Uterus (tissue), 4 donors: ENCODE data around the gene TOMM20. TPM values are rescaled to one million over a fixed set of nuclear protein-coding genes. Genes with fewer than 3 reads are reported as not detected.
A peak's percentile ranks its signal among the peaks of the same experiment; 100 is the strongest.
"Not testable (repeated sequence)": the region's sequence is repeated elsewhere in the genome, so short reads cannot be mapped to it uniquely, and the experiment has no call there.

Source experiments
- DNase-seq, 2 donors: peaks; one replicate each; pipeline ENCODE4 v3.0.0-alpha.2; 2019 to 2020
- H3K27ac ChIP-seq, 2 donors: fragments of 200-600 bp; sonication (generic); 1 replicate in 1 of 2; 2 replicates in 1 of 2; pipeline ENCODE4 v1.5.1; 2016 to 2018
- H3K27me3 ChIP-seq, 2 donors: fragments of 200-600 bp; sonication (generic); one replicate each; pipeline ENCODE4 v1.5.1; 2018 to 2019; ENCODE audit warnings: control low read depth in 1 of 2
- H3K36me3 ChIP-seq, 2 donors: fragments of 200-600 bp; sonication (generic); one replicate each; pipeline ENCODE4 v1.5.1; 2019; ENCODE audit warnings: control low read depth in 1 of 2
- H3K4me1 ChIP-seq, 2 donors: fragments of 200-600 bp; sonication (generic); one replicate each; pipeline ENCODE4 v1.5.1; 2018 to 2019; ENCODE audit warnings: control low read depth in 1 of 2
- H3K4me3 ChIP-seq, 2 donors: fragments of 200-600 bp; sonication (generic); 1 replicate in 1 of 2; 2 replicates in 1 of 2; pipeline ENCODE4 v1.5.1; 2018 to 2019; ENCODE audit warnings: mild to moderate bottlenecking in 1 of 2
- H3K9me3 ChIP-seq, 2 donors: fragments of 200-600 bp; sonication (generic); one replicate each; pipeline ENCODE4 v1.5.1; 2019; ENCODE audit warnings: control low read depth in 1 of 2
- POLR2A ChIP-seq, 2 donors: fragments of 450-650 bp; IDR thresholded peaks; one replicate each; pipeline ENCODE4 v1.6.1; 2016; ENCODE audit warnings: antibody characterized with exemption in 2 of 2, mild to moderate bottlenecking in 1 of 2, moderate library complexity in 1 of 2
- intact Hi-C: fragments of 100-400 bp; cut with DNase I; formaldehyde crosslinking; loops from one replicate; pipeline ENCODE4 v1.15.1; 2023; ENCODE audit warnings: low total_unique reads
- total RNA-seq, 4 donors: library from RNA; depleted of rRNA in 3 of 4; stranded (reverse); fragments of >200 nt in 3 of 4; gene quantifications; one replicate each; pipeline versions ENCODE4 v1.1.0 to v1.2.4, GENCODE V29; 2014 to 2023
- TF ChIP-seq, protein P1 (sequence below), 4 experiments: fragments of 200-600 bp in 2 of 4; fragments of 450-650 bp in 2 of 4; sonication (generic) in 2 of 4; IDR thresholded peaks; one replicate each; pipeline ENCODE4 v1.5.1; 2016 to 2019; ENCODE audit warnings: antibody characterized with exemption in 4 of 4, mild to moderate bottlenecking in 2 of 4, moderate library complexity in 1 of 4
- donor health status: DM: yes; HTN: yes; CAD: no.

Gene TOMM20
- total RNA-seq, 4 donors from 2014 or later: 72.9 to 149 (median 110) TPM

DNA sequence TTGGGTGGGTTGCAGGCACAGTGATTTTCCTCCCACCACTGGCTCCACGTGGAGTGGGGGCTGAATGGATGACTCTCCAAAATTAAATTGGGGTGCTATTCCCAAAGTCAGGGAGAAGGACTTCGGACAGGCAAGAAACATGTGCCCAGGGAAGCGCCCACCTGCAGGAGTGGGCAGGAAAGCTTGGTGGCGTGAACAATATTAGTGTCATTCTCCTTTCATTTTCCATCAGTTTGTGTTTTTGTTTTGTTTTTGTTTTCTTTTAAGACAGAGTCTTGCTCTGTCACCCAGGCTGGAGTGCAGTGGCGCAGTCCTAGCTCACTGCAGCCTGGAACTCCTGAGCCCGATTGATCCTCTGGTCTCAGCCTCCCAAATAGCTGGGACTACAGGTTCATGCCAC lies 30.1 kb downstream of the TOMM20 start:
- H3K4me3 ChIP-seq: no peak overlapping the region

DNA sequence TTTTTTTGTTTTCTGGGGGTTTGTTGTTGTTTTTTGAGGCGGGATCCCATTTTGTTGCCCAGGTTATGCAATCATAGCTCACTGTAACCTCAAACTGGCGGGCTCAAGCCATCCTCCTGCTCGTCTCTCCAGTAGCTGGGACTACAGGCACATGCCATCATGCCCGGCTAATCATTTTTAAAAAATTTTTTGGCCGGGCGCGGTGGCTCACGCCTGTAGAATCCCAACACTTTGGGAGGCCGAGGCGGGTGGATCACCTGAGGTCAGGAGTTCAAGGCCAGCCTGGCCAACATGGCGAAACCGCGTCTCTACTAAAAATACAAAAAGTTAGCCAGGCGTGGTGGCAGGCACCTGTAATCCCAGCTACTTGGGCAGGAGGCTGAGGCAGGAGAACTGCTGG lies 31.1 kb downstream of the TOMM20 start:
- H3K4me1 ChIP-seq, H3K9me3 ChIP-seq, H3K4me3 ChIP-seq, DNase-seq, H3K27me3 ChIP-seq, H3K27ac ChIP-seq, intact Hi-C loops, H3K36me3 ChIP-seq: not testable (repeated sequence)

More for the DNA sequence above, 30.1 kb downstream of the TOMM20 start:
- Histone ChIP-seq H3K27me3 (no peaks in the 10 kb centered on the region), H3K27ac (no peak overlapping the region), H3K4me1 (no peaks in the 10 kb centered on the region), H3K9me3 (no peaks in the 10 kb centered on the region), H3K36me3 (no peaks in the 10 kb centered on the region)
- intact Hi-C loops: no loop called here
- TF ChIP-seq, protein P1, sequence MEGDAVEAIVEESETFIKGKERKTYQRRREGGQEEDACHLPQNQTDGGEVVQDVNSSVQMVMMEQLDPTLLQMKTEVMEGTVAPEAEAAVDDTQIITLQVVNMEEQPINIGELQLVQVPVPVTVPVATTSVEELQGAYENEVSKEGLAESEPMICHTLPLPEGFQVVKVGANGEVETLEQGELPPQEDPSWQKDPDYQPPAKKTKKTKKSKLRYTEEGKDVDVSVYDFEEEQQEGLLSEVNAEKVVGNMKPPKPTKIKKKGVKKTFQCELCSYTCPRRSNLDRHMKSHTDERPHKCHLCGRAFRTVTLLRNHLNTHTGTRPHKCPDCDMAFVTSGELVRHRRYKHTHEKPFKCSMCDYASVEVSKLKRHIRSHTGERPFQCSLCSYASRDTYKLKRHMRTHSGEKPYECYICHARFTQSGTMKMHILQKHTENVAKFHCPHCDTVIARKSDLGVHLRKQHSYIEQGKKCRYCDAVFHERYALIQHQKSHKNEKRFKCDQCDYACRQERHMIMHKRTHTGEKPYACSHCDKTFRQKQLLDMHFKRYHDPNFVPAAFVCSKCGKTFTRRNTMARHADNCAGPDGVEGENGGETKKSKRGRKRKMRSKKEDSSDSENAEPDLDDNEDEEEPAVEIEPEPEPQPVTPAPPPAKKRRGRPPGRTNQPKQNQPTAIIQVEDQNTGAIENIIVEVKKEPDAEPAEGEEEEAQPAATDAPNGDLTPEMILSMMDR (IDR thresholded peaks at IDR 0.05): no peak
- TF ChIP-seq POLR2A (IDR thresholded peaks at IDR 0.05): no peak
- DNase-seq: no peak

DNA sequence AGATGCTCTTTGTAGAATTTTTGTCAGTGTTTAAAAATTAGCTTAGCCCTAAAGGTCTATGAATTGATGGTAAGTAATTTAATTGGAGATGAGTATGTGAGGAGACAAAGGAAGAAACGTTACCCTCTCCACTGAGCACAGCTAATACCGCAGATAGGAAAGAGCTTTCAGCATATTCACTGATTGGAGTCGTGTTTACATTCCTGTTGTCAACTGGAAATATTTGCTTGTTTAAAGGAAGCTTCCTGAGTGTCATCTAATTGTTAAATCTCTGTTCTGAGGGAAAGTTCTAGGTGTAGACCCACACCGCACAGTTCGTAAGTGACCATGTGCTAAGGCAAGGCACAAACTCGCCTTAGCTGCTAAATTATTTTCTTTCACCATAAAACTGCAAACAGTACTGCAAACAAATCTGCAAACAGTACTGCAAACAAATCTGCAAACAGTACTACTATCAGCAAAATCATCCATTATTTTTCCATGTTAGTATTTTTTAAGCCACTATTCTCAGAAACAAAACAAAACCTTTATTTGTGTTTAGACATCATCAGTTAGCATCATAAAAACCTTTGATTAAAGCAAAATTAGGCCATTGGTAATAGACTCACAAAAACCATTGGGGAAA lies 32.6 kb downstream of the TOMM20 start:
- Histone ChIP-seq H3K4me1 (no peaks in the 10 kb centered on the region), H3K27me3 (no peaks in the 10 kb centered on the region), H3K9me3 (no peaks in the 10 kb centered on the region), H3K36me3 (no peaks in the 10 kb centered on the region), H3K27ac (no peak overlapping the region), H3K4me3 (no peak overlapping the region)
- no peak for DNase-seq
- TF ChIP-seq POLR2A (IDR thresholded peaks at IDR 0.05): no peak
- TF ChIP-seq, protein P1 (IDR thresholded peaks at IDR 0.05): no peak
- intact Hi-C loops: no loop called here

DNA sequence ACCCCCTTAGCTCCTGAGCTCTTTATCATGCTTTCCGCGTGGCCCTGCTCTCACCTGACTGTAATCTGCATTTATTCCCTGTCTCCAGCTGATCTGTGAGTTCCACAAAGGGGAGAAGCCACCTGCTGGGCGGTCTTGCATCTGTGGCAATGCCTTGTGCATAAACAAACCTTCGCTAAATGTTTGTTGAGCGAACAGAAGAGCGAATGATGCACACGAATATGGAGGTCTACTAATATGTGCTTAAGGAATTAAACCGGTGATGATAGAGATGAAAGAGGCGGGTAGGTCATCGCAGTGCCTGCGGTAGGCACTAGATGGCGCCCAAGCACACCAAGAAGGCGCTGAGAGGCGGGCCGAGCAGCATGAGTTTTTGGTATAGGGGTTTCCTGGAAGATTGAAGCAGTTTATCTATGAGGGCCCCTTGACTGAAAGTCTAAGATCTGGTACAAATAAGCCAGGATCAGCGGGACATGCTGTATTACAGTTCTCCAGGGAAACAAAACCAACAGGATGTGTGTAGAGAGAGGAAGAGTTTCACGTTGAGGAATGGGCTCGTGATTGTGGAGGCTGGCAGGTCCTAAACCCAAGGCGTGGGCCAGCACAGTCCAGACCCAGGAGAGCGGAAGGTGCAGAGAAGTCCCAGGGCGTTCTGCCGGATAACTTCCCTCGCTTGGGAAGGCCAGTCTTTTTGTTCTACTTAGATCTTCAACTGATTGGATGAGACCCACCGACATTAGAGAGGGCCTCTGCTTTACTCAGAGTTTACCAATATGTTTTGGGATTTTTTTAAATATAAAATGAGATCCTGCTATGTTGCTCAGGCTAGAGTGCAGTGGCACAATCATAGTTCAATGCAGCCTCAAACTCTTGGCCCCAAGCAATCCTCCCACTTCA lies 34.7 kb downstream of the TOMM20 start:
- intact Hi-C loops: loop anchor here (5.0 kb wide), 1 partner anchor 607 kb away; no protein-coding TSS in a partner anchor
- peak; percentile 77 to 83 for DNase-seq
- H3K36me3 ChIP-seq: no peaks in the 10 kb centered on the region
- no peak overlapping the region for H3K27ac ChIP-seq
- no peaks in the 10 kb centered on the region for H3K27me3 ChIP-seq
- TF ChIP-seq, protein P1 (IDR thresholded peaks at IDR 0.05): peak; percentile 83 to 92 (median 86)
- no peak for TF ChIP-seq POLR2A (IDR thresholded peaks at IDR 0.05)
- H3K4me3 ChIP-seq: no peak overlapping the region
- H3K9me3 ChIP-seq: no peaks in the 10 kb centered on the region
- H3K4me1 ChIP-seq: no peaks in the 10 kb centered on the region

DNA sequence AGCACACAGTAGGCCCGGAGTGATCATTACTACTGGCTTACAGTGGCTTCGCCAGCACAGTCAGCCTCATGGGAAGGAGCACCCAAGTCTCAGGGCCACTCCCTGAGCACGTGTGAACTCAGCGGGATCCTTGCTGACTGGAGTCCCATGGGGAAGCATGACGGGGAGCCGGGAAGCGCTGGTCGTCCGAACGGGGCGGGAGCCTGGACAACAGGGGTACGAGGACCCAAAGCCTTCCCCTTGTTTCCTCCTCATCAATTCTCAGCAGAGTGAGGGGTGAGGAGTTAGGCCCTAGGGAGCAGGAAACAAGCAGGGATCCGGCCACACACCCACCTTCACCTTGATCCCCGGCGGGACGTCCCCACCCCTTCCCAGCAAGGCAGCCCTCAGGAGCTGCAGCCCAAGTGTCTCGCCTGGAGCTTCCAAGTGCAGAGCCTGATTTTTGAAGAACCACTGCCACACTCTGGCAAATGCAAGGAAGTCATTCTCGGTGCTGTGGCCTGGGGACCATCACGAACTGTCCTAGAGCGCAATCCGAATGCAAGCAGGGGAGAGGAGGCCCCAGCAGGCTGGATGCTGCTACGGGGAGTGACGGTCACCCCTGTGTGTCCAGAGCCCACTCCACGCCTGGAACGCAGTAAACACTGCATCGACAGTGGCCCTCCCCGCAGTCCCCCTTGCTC lies 35.5 kb downstream of the TOMM20 start:
- H3K4me1 ChIP-seq: no peaks in the 10 kb centered on the region
- H3K9me3 ChIP-seq: no peaks in the 10 kb centered on the region
- no peaks in the 10 kb centered on the region for H3K36me3 ChIP-seq
- no peak overlapping the region for H3K27ac ChIP-seq
- no peak overlapping the region for H3K4me3 ChIP-seq
- no peak for TF ChIP-seq POLR2A (IDR thresholded peaks at IDR 0.05)
- TF ChIP-seq, protein P1 (IDR thresholded peaks at IDR 0.05): peak in 1 of 4 experiments; percentile 17
- no peaks in the 10 kb centered on the region for H3K27me3 ChIP-seq
- DNase-seq: peak in 1 of 2 donors; percentile 45
- intact Hi-C loops: loop anchor here (5.0 kb wide), 1 partner anchor 606 kb away; no protein-coding TSS in a partner anchor

DNA sequence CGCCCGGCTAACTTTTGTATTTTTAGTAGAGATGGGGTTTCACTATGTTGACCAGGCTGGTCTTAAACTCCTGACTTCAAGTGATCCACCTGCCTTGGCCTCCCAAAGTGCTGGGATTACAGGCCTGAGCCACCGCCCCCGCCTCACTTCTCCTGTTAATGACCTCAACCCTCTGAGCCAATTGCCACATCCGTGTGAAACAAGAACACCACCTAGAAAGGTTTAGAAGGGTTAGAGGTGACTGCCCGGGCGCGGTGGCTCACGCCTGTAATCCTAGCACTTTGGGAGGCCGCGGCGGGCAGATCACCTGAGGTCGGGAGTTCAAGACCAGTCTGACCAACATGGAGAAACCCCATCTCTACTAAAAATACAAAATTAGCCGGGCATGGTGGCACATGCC lies 36.2 kb downstream of the TOMM20 start:
- H3K36me3 ChIP-seq, H3K4me3 ChIP-seq, H3K27me3 ChIP-seq, H3K9me3 ChIP-seq, H3K27ac ChIP-seq, DNase-seq, H3K4me1 ChIP-seq: not testable (repeated sequence)
- intact Hi-C loops: loop anchor here (5.0 kb wide), 1 partner anchor 605 kb away; no protein-coding TSS in a partner anchor

DNA sequence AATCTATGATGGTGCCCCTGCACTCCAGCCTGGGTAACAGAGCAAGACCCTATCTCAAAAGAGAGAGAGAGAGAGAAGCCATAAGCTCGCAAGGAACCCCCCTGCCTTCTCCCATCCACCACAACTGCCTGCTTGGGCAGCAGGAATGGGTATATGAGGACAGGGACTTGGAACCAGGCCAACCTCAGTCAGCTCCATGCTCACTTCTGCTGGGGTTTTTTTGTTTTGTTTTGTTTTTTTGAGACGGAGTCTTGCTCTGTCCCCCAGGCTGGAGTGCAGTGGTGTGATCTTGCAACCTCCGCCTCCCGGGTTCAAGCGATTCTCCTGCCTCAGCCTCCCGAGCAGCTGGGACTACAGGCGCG lies 36.6 kb downstream of the TOMM20 start:
- not testable (repeated sequence) for H3K36me3 ChIP-seq, H3K4me1 ChIP-seq, H3K9me3 ChIP-seq, H3K27me3 ChIP-seq, H3K4me3 ChIP-seq, H3K27ac ChIP-seq, DNase-seq
- intact Hi-C loops: loop anchor here (5.0 kb wide), 1 partner anchor 605 kb away; no protein-coding TSS in a partner anchor

DNA sequence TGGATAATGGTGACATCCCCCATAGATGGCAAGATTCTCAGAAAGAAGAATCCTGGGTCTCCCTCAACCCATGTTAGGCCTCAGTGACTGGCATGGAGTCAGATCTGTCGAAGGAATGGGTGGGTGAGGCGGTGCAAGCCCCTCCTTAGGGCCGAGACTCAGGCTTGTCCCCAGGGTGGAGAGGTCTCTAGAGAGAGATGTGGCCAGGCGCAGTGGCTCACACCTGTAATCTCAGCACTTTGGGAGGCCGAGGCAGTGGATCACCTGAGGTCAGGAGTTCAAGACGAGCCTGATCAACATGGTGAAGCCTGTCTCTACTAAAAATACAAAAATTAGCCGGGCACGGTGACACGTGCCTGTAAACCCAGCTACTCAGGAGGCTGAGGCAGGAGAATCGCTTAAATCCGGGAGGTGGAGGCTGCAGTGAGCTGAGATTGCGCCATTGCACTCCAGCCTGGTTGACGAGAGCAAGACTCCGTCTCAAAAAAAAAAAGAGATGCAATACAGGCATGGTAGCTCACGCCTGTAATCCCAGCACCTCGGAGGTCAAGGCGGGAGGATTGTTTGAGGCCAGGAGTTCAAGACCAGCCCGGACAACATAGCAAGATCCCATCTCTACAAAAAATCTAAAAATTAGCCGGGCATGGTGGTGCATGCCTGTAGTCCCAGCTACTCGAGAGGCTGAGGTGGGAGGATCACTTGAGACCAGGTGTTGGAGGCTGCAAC lies 37.2 kb downstream of the TOMM20 start:
- not testable (repeated sequence) for H3K4me1 ChIP-seq, H3K27me3 ChIP-seq, H3K9me3 ChIP-seq, H3K27ac ChIP-seq, H3K4me3 ChIP-seq, H3K36me3 ChIP-seq
- DNase-seq: peak in 1 of 2 donors; percentile 13
- intact Hi-C loops: loop anchor here (5.0 kb wide), 1 partner anchor 604 kb away; no protein-coding TSS in a partner anchor
